HFF-Myc (cell line): ENCODE measurements around the gene CPLX4.

Experiments
- DNase-seq: peaks from one replicate; pipeline ENCODE4 v3.0.0-alpha.2; 2011; ENCODE audit warnings: low read depth; ENCODE audit errors: extremely low read depth
- H3K4me3 ChIP-seq: replicated peaks from 2 replicates; pipeline ENCODE4 v1.5.1; 2011; ENCODE audit warnings: low read depth, mild to moderate bottlenecking, control low read depth, low read length
- TF ChIP-seq, protein P1 (sequence below): IDR thresholded peaks from 2 replicates; pipeline ENCODE4 v1.5.1; 2012; ENCODE audit warnings: mild to moderate bottlenecking, low read depth, low read length, control low read depth; ENCODE audit errors: missing control alignments

Gene CPLX4

GRCh38 chr18:59279193-59279592, 39.3 kb downstream of the CPLX4 start:
- TF ChIP-seq, protein P1, sequence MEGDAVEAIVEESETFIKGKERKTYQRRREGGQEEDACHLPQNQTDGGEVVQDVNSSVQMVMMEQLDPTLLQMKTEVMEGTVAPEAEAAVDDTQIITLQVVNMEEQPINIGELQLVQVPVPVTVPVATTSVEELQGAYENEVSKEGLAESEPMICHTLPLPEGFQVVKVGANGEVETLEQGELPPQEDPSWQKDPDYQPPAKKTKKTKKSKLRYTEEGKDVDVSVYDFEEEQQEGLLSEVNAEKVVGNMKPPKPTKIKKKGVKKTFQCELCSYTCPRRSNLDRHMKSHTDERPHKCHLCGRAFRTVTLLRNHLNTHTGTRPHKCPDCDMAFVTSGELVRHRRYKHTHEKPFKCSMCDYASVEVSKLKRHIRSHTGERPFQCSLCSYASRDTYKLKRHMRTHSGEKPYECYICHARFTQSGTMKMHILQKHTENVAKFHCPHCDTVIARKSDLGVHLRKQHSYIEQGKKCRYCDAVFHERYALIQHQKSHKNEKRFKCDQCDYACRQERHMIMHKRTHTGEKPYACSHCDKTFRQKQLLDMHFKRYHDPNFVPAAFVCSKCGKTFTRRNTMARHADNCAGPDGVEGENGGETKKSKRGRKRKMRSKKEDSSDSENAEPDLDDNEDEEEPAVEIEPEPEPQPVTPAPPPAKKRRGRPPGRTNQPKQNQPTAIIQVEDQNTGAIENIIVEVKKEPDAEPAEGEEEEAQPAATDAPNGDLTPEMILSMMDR, result no peak
- no peak for DNase-seq
- no peak overlapping the region for H3K4me3 ChIP-seq

- no peak overlapping the region for H3K4me3 ChIP-seq
- TF ChIP-seq, protein P1, result no peak
- no peak for DNase-seq
These were observed 39.7 kb downstream of the CPLX4 start for GRCh38 chr18:59278793-59279192.

DNA sequence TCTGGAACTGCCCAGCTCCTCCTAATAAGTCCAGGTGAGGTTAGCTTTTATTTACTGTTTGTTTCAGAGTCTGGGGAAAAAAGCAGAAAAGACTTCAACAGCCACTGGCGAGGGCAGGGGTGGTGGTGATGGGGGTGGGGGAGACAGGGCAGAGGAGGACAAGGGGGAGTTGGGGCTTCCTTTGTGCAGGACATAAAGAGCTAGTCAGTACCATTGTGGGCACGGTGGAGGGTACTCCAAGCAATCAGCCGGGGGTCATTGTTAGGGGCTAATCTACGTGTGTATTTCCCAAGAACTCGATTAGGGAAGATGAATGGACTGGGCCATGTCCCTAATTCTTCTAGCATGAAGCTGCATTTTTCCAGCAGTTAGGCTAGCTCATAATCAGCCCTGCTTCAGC, 42.4 kb downstream of the CPLX4 start:
- no peak for DNase-seq
- no peak overlapping the region for H3K4me3 ChIP-seq
- TF ChIP-seq, protein P1, result no peak

GRCh38 chr18:59275406-59275949, 43.0 kb downstream of the CPLX4 start:
- no peak overlapping the region for H3K4me3 ChIP-seq
- no peak for DNase-seq
- TF ChIP-seq, protein P1, result no peak

- DNase-seq, result no peak
- no peak overlapping the region for H3K4me3 ChIP-seq
These were observed 43.9 kb downstream of the CPLX4 start for GRCh38 chr18:59274533-59274928.

DNA sequence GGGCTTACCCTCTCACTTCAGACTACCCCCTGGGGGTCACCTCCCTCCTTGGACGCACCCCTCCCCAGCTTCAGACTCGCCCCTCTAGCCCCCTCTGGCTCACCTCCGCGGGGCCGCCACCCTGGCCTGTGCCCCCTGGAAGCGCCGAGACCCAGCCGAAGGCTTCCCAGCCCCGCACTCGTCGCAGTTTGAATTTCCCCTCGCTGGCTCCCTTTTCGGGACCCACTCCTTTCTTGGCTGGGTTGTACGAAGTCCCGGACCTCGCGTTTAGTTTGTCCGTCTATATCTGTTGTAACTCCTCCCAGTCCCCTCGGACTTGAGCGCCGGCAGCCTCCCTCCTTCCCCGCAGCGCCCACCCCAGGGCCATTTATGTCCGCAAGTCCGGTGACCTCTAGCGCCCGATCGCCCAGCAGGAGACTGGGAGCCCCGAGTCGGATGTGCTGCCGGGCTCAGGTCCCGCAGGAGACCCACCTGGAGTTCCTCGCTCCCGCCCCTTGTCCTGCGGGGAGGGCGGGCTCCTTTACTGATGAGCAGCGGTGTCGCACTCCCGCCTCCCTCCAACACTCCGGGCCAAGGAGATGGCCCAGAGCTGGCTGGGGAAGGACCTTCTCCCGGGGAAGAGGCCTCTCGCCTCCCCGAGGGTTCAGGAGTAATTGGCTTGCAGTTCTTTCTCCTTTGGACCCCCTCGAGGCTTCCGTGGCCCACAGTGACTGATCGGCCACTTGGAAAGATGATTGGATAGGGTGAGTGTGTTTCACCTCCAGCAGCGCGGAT, 44.5 kb downstream of the CPLX4 start:
- DNase-seq, result no peak
- TF ChIP-seq, protein P1, result no peak
- no peak overlapping the region for H3K4me3 ChIP-seq

More at GRCh38 chr18:59274533-59274928, 43.9 kb downstream of the CPLX4 start:
- TF ChIP-seq, protein P1, result no peak
